AG09309 (cell line): ENCODE data around the gene TNS2.
A peak's percentile ranks its signal among the peaks of the same experiment; 100 is the strongest.

ENCODE experiments used
- DNase-seq: peaks from one replicate; pipeline ENCODE4 v3.0.0-alpha.2; 2010; ENCODE audit warnings: low read depth
- H3K4me3 ChIP-seq: 2 replicates; pipeline ENCODE4 v1.5.1; 2011; ENCODE audit warnings: mild to moderate bottlenecking, low read depth, low read length, moderate library complexity; ENCODE audit not compliant: control insufficient read depth
- CTCF ChIP-seq: IDR thresholded peaks from 2 replicates; pipeline ENCODE4 v1.5.1; 2011; ENCODE audit warnings: mild to moderate bottlenecking, low read depth, low read length, inconsistent platforms; ENCODE audit not compliant: insufficient read depth, control insufficient read depth; ENCODE audit errors: missing control alignments

The TNS2 gene

GRCh38 chr12:53097564-53098353 lies 47.9 kb downstream of the TNS2 start, which contains the start of gene IGFBP6:
TSS of gene IGFBP6 (plus strand) at chr12:53097667. CDS start at chr12:53097718, 51 bp downstream.
- no peak for TF ChIP-seq CTCF
- DNase-seq, result no peak
- peak within 1 kb of the TSS; percentile 76 for H3K4me3 ChIP-seq

- peak overlapping the region; percentile 76 for H3K4me3 ChIP-seq
- no peak for TF ChIP-seq CTCF
- DNase-seq, result no peak
These were observed 48.6 kb downstream of the TNS2 start for GRCh38 chr12:53098354-53098981.

- H3K4me3 ChIP-seq, result peak overlapping the region; percentile 76
These were observed 49.4 kb downstream of the TNS2 start for GRCh38 chr12:53099071-53099882.

GRCh38 chr12:53100466-53101151 lies 50.7 kb downstream of the TNS2 start:
- no peak overlapping the region for H3K4me3 ChIP-seq
- no peak for DNase-seq
- no peak for TF ChIP-seq CTCF

More at GRCh38 chr12:53099071-53099882, 49.4 kb downstream of the TNS2 start:
- TF ChIP-seq CTCF, result peak; percentile 98
- DNase-seq, result peak; percentile 91

- no peak for TF ChIP-seq CTCF
- DNase-seq, result no peak
- no peak overlapping the region for H3K4me3 ChIP-seq
These were observed 51.4 kb downstream of the TNS2 start for GRCh38 chr12:53101266-53101665.
